H1 (cell line): ENCODE results near the gene AVL9. TPM values are rescaled to one million over a fixed set of nuclear protein-coding genes. Genes with fewer than 3 reads are reported as not detected.

Source experiments
- CHD2 ChIP-seq: IDR thresholded peaks from 2 replicates; pipeline ENCODE4 v1.6.1; 2012; ENCODE audit warnings: low read length, improper control_type of control experiment
- HDAC6 ChIP-seq: IDR thresholded peaks from one replicate; pipeline ENCODE4 v1.7.1; 2012; ENCODE audit warnings: low read depth, mild to moderate bottlenecking, inconsistent platforms, low read length, moderate library complexity
- KDM4A ChIP-seq: IDR thresholded peaks from one replicate; pipeline ENCODE4 v1.7.1; 2012; ENCODE audit warnings: low read depth, mild to moderate bottlenecking, moderate library complexity, low read length, inconsistent platforms; ENCODE audit not compliant: severe bottlenecking
- RBBP5 ChIP-seq: IDR thresholded peaks from 2 replicates; pipeline ENCODE4 v1.7.1; 2012; ENCODE audit warnings: low read depth, mild to moderate bottlenecking, inconsistent platforms, low read length, moderate library complexity, borderline replicate concordance
- SIRT6 ChIP-seq: IDR thresholded peaks from one replicate; pipeline ENCODE4 v1.7.1; 2012; ENCODE audit warnings: low read length, inconsistent platforms
- SP2 ChIP-seq: IDR thresholded peaks from 2 replicates; pipeline ENCODE4 v1.6.1; 2012; ENCODE audit warnings: mild to moderate bottlenecking, low read length, inconsistent platforms
- YY1 ChIP-seq: IDR thresholded peaks from 2 replicates; pipeline ENCODE4 v1.6.1; 2011; ENCODE audit warnings: low read depth, mild to moderate bottlenecking, low read length
- polyA plus RNA-seq, 7 experiments: library from polyadenylated mRNA; depleted of rRNA in 3 of 7; stranded (reverse) in 5 of 7; unstranded in 2 of 7; fragments of >200 nt in 5 of 7; fragments of 200-250 nt in 2 of 7; gene quantifications; 1 replicate in 5 of 7; 2 replicates in 1 of 7; 4 replicates in 1 of 7; pipeline versions ENCODE4 v1.2.1 to v1.2.3, GENCODE V29; 2011 to 2013; ENCODE audit warnings: missing spikeins in 2 of 7, mixed read lengths in 2 of 7
- total RNA-seq: library from RNA; stranded (reverse); fragmentation: NEBNext Ultra II Directional; extraction: Animal tissue kit (Norgen Biotek cat#: 25700); gene quantifications from 2 replicates; pipeline ENCODE4 v1.2.1, GENCODE V29; 2021
- TF ChIP-seq, protein P1 (sequence below): IDR thresholded peaks from 2 replicates; pipeline ENCODE4 v1.6.1; 2012; ENCODE audit warnings: low read length, inconsistent platforms

Gene AVL9
- total and polyA plus RNA-seq, 2 of the 8 experiments (the other 6 are each of a cell fraction or from before 2014, with no cell fraction given), result 15.5 to 42.1 TPM

DNA sequence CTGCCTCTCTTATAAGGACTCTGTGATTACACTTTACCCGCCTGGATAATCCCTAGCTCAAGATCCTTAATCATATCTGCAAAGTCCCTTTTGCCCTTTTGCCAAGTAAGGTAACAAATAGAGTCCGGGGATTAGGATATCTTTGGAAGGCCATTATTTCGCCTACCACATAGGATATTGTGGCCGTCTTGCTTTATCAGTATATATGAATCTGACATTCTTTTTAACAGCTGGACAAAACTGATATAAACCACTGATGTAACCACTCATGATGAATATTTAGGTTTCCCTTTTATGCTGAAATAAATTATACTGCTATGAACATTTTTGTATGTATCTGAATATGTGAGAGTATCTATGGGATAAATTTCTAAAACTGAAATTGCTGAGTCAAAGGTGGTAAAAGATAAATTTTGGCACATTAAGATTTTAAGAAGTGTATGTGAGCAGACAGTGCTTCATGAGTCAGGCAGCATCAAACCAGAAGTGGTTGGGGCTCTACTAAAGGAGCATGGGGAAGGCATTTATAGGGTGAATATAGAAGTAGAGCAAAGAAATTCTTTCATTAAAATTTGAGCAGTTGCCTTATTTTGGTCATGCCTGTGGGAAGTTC, 44.7 kb downstream of the AVL9 start (continued):
- TF ChIP-seq, protein P1, sequence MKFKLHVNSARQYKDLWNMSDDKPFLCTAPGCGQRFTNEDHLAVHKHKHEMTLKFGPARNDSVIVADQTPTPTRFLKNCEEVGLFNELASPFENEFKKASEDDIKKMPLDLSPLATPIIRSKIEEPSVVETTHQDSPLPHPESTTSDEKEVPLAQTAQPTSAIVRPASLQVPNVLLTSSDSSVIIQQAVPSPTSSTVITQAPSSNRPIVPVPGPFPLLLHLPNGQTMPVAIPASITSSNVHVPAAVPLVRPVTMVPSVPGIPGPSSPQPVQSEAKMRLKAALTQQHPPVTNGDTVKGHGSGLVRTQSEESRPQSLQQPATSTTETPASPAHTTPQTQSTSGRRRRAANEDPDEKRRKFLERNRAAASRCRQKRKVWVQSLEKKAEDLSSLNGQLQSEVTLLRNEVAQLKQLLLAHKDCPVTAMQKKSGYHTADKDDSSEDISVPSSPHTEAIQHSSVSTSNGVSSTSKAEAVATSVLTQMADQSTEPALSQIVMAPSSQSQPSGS, result no peak
- no peak for TF ChIP-seq HDAC6
- TF ChIP-seq KDM4A, result no peak
- no peak for TF ChIP-seq YY1
- TF ChIP-seq SP2, result no peak
- TF ChIP-seq SIRT6, result no peak
- TF ChIP-seq RBBP5, result no peak
- TF ChIP-seq CHD2, result no peak
